Body of pancreas (tissue), 4 donors: Measurements from ENCODE around the gene RPL14. TPM values are rescaled to one million over a fixed set of nuclear protein-coding genes. Genes with fewer than 3 reads are reported as not detected.
A peak's percentile ranks its signal among the peaks of the same experiment; 100 is the strongest.

Experiments used
- ATAC-seq: fragments of 150-250 bp; one replicate; pipeline ENCODE4 v1.9.1; 2016
- DNase-seq, 4 donors: peaks; one replicate each; pipeline ENCODE4 v3.0.0-alpha.2; 2019
- H3K27ac ChIP-seq, 4 donors: fragments of 200-600 bp; sonication (generic); 1 replicate in 3 of 4; 2 replicates in 1 of 4; pipeline versions ENCODE4 v1.5.1 to v1.6.1; 2016 to 2019; ENCODE audit warnings: mild to moderate bottlenecking in 1 of 4, mixed read lengths in 1 of 4, moderate library complexity in 1 of 4
- H3K27me3 ChIP-seq, 2 donors: fragments of 200-600 bp; sonication (generic); one replicate each; pipeline ENCODE4 v1.6.0; 2016; ENCODE audit warnings: mild to moderate bottlenecking in 1 of 2
- H3K36me3 ChIP-seq, 2 donors: fragments of 200-600 bp; sonication (generic); replicated peaks in 1 of 2; 2 replicates each; pipeline ENCODE4 v1.5.1; 2016; ENCODE audit warnings: low read depth in 2 of 2; ENCODE audit not compliant: insufficient read depth in 1 of 2
- H3K4me1 ChIP-seq: fragments of 200-600 bp; sonication (generic); one replicate; pipeline ENCODE4 v1.6.0; 2016
- H3K4me3 ChIP-seq, 2 donors: fragments of 200-600 bp; sonication (generic); 1 replicate in 1 of 2; 2 replicates in 1 of 2; pipeline ENCODE4 v1.5.1; 2016 to 2019
- H3K9me3 ChIP-seq, 3 donors: fragments of 200-600 bp; sonication (generic); 1 replicate in 2 of 3; 2 replicates in 1 of 3; pipeline ENCODE4 v1.5.1; 2016
- POLR2A ChIP-seq, 3 donors: fragments of 450-650 bp; IDR thresholded peaks; one replicate each; pipeline ENCODE4 v1.6.1; 2016; ENCODE audit warnings: antibody characterized with exemption in 3 of 3, mild to moderate bottlenecking in 2 of 3
- WGBS, 2 donors: methylation state at CpG; one replicate each; pipeline ENCODE4 v1.1.5; 2017; 5-methylcytosine and 5-hydroxymethylcytosine counted together
- intact Hi-C: fragments of 100-400 bp; cut with DNase I; formaldehyde crosslinking; loops from one replicate; pipeline ENCODE4 v1.15.1; 2023
- total RNA-seq, 2 donors: library from RNA; depleted of rRNA; stranded (reverse); fragments of >200 nt; gene quantifications; one replicate each; pipeline ENCODE4 v1.1.0, GENCODE V29; 2016
- TF ChIP-seq, protein P1 (sequence below), 7 experiments: fragments of 450-650 bp in 4 of 7; fragments of 200-600 bp in 3 of 7; sonication (generic) in 3 of 7; IDR thresholded peaks; one replicate each; pipeline ENCODE4 v1.5.1; 2016 to 2019; ENCODE audit warnings: antibody characterized with exemption in 7 of 7

The RPL14 gene
- total RNA-seq, 2 donors from 2014 or later = 176 to 279 TPM

DNA sequence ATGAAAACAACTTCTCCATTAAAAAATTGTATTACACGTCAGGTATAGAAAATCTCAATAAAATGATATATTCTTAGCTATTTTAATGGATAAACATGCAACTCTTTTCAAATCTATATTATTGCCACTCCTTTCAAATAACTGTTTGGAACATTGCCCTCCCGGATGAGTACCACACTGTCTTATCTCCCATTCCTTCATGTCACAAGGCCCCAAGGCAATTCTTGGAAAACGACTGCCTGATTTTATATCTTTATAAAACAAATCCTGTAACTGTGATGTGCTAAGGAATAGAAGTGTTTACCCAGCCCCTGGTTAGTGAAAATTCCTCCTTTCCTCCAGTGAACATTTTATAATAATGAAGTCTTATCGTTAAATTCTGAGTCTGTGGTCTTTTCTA, 13.6 kb downstream of the RPL14 start:
- WGBS, 2 donors = 72 to 74% methylated on average over 4 of the region's 4 CpGs
- no peak overlapping the region for H3K27ac ChIP-seq
- H3K9me3 ChIP-seq = no peaks in the 10 kb centered on the region
- intact Hi-C loops = no loop called here
- H3K4me1 ChIP-seq = no peaks in the 10 kb centered on the region
- no peak overlapping the region for H3K4me3 ChIP-seq
- no peaks in the 10 kb centered on the region for H3K36me3 ChIP-seq
- no peaks in the 10 kb centered on the region for H3K27me3 ChIP-seq
- DNase-seq (no peak), ATAC-seq (no peak)
- TF ChIP-seq POLR2A (IDR thresholded peaks at IDR 0.05) = no peak
- TF ChIP-seq, protein P1, sequence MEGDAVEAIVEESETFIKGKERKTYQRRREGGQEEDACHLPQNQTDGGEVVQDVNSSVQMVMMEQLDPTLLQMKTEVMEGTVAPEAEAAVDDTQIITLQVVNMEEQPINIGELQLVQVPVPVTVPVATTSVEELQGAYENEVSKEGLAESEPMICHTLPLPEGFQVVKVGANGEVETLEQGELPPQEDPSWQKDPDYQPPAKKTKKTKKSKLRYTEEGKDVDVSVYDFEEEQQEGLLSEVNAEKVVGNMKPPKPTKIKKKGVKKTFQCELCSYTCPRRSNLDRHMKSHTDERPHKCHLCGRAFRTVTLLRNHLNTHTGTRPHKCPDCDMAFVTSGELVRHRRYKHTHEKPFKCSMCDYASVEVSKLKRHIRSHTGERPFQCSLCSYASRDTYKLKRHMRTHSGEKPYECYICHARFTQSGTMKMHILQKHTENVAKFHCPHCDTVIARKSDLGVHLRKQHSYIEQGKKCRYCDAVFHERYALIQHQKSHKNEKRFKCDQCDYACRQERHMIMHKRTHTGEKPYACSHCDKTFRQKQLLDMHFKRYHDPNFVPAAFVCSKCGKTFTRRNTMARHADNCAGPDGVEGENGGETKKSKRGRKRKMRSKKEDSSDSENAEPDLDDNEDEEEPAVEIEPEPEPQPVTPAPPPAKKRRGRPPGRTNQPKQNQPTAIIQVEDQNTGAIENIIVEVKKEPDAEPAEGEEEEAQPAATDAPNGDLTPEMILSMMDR (IDR thresholded peaks at IDR 0.05) = no peak

DNA sequence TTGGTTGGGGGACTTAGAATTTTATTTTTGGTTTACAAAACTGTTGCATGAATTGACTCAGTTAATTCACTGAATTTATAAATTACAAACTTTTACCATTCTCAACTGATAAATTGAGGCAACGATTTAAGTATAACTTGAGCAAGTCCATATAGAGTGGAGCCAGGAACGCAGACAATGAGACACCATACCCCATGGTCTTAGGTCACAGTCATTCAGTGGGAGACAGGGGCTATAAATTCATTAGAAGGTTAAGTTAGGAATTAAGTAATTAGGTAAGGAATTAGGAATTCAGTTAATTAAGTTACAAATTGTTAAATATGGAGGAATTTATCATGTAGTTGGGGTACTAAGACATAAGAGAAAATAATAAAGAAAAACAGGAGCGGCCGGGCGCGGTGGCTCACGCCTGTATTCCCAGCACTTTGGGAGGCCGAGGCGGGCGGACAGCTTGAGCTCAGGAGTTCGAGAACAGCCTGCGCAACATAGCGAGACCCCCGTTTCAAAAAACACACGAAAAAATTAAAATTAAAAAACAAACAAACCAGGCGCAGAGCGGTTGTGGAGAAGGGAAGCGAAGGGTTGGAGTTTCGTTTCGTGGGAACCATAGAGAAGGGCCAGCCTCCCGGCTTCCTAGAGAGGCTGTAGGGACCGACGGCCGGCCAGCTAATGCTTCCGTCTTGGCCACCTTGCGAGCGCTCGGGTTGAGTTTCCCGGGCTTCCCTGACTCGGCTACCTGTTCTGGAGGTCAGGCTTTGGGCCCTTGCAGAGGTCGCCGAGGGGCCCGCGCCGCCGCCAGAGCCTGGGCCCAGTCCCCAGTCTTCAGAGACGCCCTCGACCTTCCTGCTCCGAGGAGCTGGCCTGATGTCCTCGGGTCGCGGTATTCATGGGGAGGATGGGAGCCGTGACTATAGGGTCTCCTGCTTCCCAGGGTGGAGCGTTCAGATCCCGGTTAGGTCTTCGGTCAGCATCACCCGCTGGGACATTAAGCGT, 19.6 kb downstream of the RPL14 start, which contains the start of gene ZNF619:
TSS of gene ZNF619 (plus strand) at position 645 of the 993 bp plus-strand sequence. CDS start 858 bp downstream, outside the sequence.
- Histone ChIP-seq H3K4me1 (peaks cover 11% of the 10 kb centered on the region), H3K27ac (peak within 1 kb of the TSS in 3 of 4 donors; percentile 50 to 80 (median 59)), H3K36me3 (peaks cover 0 to 4% of the 10 kb centered on the region in 2 donors), H3K27me3 (no peaks in the 10 kb centered on the region), H3K4me3 (peak within 1 kb of the TSS; percentile 24 to 59), H3K9me3 (no peaks in the 10 kb centered on the region)
- WGBS, 2 donors = 6 to 7% methylated on average over 46 to 48 of the region's 48 CpGs
- DNase-seq (peak; percentile 77 to 84 (median 82)), ATAC-seq (peak; percentile 98)
- intact Hi-C loops = no loop called here
- TF ChIP-seq, protein P1 (IDR thresholded peaks at IDR 0.05) = peak in 1 of 7 experiments; percentile 2
- peak in 2 of 3 donors; percentile 62 to 71 for TF ChIP-seq POLR2A (IDR thresholded peaks at IDR 0.05)

DNA sequence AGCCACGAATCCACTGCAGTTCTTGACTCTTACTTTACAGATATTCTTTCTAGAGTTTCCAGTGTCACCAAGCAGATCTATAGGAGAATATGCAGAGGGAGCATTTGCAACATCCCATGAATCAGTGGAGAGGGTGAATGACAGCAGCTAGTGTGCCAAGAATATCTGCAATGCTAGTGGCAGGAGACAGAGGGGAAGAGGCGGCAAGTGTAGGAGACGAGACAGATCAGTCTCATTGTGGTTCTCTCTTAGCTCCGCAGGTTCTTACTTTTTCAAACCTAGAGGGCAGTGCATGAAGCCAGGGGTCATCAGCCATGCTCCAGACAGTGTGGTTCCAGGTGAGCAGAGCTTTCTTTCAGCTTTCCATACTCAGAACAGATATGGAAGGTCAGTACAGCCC, 20.5 kb downstream of the RPL14 start:
- DNase-seq (no peak), ATAC-seq (no peak)
- Histone ChIP-seq H3K27ac (peak overlapping the region in 1 of 4 donors; percentile 59), H3K4me1 (peaks cover 11% of the 10 kb centered on the region), H3K4me3 (peak overlapping the region; percentile 24 to 59), H3K27me3 (no peaks in the 10 kb centered on the region), H3K36me3 (peaks cover 0 to 4% of the 10 kb centered on the region in 2 donors), H3K9me3 (no peaks in the 10 kb centered on the region)
- intact Hi-C loops = no loop called here
- TF ChIP-seq POLR2A (IDR thresholded peaks at IDR 0.05) = no peak
- TF ChIP-seq, protein P1 (IDR thresholded peaks at IDR 0.05) = no peak
- WGBS, 2 donors = 38 to 40% methylated on average over 4 of the region's 4 CpGs

DNA sequence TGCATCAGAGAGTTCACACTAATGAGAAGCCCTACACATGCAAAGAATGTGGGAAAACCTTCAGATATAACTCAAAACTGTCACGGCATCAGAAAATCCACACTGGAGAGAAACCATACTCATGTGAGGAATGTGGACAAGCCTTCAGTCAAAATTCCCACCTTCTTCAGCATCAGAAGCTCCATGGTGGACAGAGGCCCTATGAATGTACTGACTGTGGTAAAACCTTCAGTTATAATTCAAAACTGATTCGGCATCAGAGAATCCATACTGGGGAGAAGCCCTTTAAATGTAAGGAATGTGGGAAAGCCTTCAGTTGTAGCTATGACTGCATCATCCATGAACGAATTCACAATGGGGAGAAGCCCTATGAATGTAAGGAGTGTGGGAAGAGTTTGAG, 30.0 kb downstream of the RPL14 start:
- no peaks in the 10 kb centered on the region for H3K4me1 ChIP-seq
- peaks cover 0 to 10% of the 10 kb centered on the region in 2 donors for H3K36me3 ChIP-seq
- TF ChIP-seq, protein P1 (IDR thresholded peaks at IDR 0.05) = no peak
- no peak for TF ChIP-seq POLR2A (IDR thresholded peaks at IDR 0.05)

More for the DNA sequence above, 30.0 kb downstream of the RPL14 start:
- H3K27ac ChIP-seq = no peak overlapping the region
- H3K4me3 ChIP-seq = no peak overlapping the region
- H3K27me3 ChIP-seq = no peaks in the 10 kb centered on the region
- ATAC-seq (no peak), DNase-seq (no peak)
- intact Hi-C loops = no loop called here
- WGBS, 2 donors = 89 to 96% methylated on average over 3 of the region's 3 CpGs
- peaks cover 0 to 16% (median 0%) of the 10 kb centered on the region in 3 donors for H3K9me3 ChIP-seq
